K562 (cell line): ENCODE results near the gene KCNJ11. TPM values are rescaled to one million over a fixed set of nuclear protein-coding genes. Genes with fewer than 3 reads are reported as not detected.

Experiments used
- ATAC-seq: fragments of 200-7000 bp; cut with Tn5 transposase; 3 replicates; pipeline ENCODE4 v1.9.1; 2020; ENCODE audit warnings: moderate library complexity
- BruUV-seq: library from RNA; stranded (reverse); fragments of 400-500 nt; replicated peaks from 2 replicates; lab custom pipeline; 2021; lab: Mats Ljungman, UMichigan
- CTCF ChIA-PET: fragments of 300-600 bp; formaldehyde crosslinking; extraction: SDS; loops from one replicate; lab custom pipeline; 2021; ENCODE audit warnings: low intra/inter-chr PET ratio; lab: Yijun Ruan, JAX
- POLR2A ChIA-PET: fragments of 300-600, 350-650 bp; sonication (Branson Sonifier 250); formaldehyde crosslinking; extraction: SDS; loops from one replicate; lab custom pipeline; 2021; ENCODE audit warnings: antibody characterized with exemption, inconsistent platforms; lab: Yijun Ruan, JAX
- DNase-seq, 4 experiments: peaks; one replicate each; pipeline versions ENCODE4 v3.0.0 to v3.0.0-alpha.2; 2011 to 2018; ENCODE audit warnings: low spot score in 3 of 4, mixed read lengths in 3 of 4; ENCODE audit errors: extremely low read depth in 1 of 4
- FAIRE-seq: peaks from 2 replicates; lab custom pipeline; 2011; peaks lifted over from hg19 to GRCh38; lab: Jason Lieb, UNC
- H2AFZ ChIP-seq: 2 replicates; pipeline ENCODE4 v1.6.0; 2011; ENCODE audit warnings: low read depth, low read length, control low read depth, inconsistent platforms
- H3K27ac ChIP-seq: fragments of 200-600 bp; 3 replicates; pipeline ENCODE4 v1.8.0; 2011; ENCODE audit warnings: low read depth, mild to moderate bottlenecking, control low read depth, inconsistent platforms, low read length, moderate library complexity, mixed read lengths; ENCODE audit errors: extremely low read depth
- H3K27me3 ChIP-seq, 2 experiments: fragments of 300-600 bp in 1 of 2; 2 replicates in 1 of 2; 3 replicates in 1 of 2; pipeline versions ENCODE4 v1.6.0 to v1.8.0; 2011; ENCODE audit warnings: inconsistent platforms in 2 of 2, low read length in 2 of 2, mild to moderate bottlenecking in 1 of 2, mixed read lengths in 1 of 2, moderate library complexity in 1 of 2; ENCODE audit not compliant: control insufficient read depth in 2 of 2, insufficient read depth in 2 of 2
- H3K36me3 ChIP-seq: fragments of 300-600 bp; 3 replicates; pipeline ENCODE4 v1.8.0; 2011; ENCODE audit warnings: mild to moderate bottlenecking, low read length, inconsistent platforms; ENCODE audit not compliant: control insufficient read depth, insufficient read depth
- H3K4me1 ChIP-seq, 2 experiments: fragments of 200-600 bp in 1 of 2; replicated peaks in 1 of 2; 2 replicates in 1 of 2; 3 replicates in 1 of 2; pipeline versions ENCODE4 v1.5.1 to v1.8.0; 2011; ENCODE audit warnings: inconsistent platforms in 2 of 2, low read length in 2 of 2, mild to moderate bottlenecking in 1 of 2, mixed read lengths in 1 of 2, moderate library complexity in 1 of 2; ENCODE audit not compliant: control insufficient read depth in 2 of 2, insufficient read depth in 2 of 2
- H3K4me2 ChIP-seq: 2 replicates; pipeline ENCODE4 v1.6.1; 2011; ENCODE audit warnings: low read length, control low read depth, inconsistent platforms, mixed read lengths; ENCODE audit not compliant: insufficient read depth
- H3K4me3 ChIP-seq: fragments of 200-600 bp; sonication (generic), shearing (Covaris generic); 2 replicates; pipeline ENCODE4 v1.5.1; 2016; ENCODE audit warnings: control low read depth, inconsistent platforms
- H3K79me2 ChIP-seq: fragments of 200-600 bp; 3 replicates; pipeline ENCODE4 v1.8.0; 2011; ENCODE audit warnings: low read length, inconsistent platforms; ENCODE audit not compliant: control insufficient read depth, insufficient read depth
- H3K9ac ChIP-seq, 2 experiments: 2 replicates each; pipeline versions ENCODE4 v1.6.0 to v1.6.1; 2011; ENCODE audit warnings: low read depth in 2 of 2, low read length in 2 of 2, control low read depth in 1 of 2, inconsistent platforms in 1 of 2, mild to moderate bottlenecking in 1 of 2, mixed read lengths in 1 of 2; ENCODE audit not compliant: insufficient read depth in 1 of 2
- H3K9me1 ChIP-seq: one replicate; pipeline ENCODE4 v1.6.0; 2011; ENCODE audit warnings: inconsistent platforms, mild to moderate bottlenecking, low read length, moderate library complexity; ENCODE audit not compliant: control insufficient read depth, insufficient read depth
- H3K9me3 ChIP-seq: replicated peaks from 2 replicates; pipeline ENCODE4 v1.5.1; 2011; ENCODE audit warnings: low read depth, low read length, inconsistent platforms; ENCODE audit not compliant: control insufficient read depth, insufficient read depth
- H4K20me1 ChIP-seq: replicated peaks from 2 replicates; pipeline ENCODE4 v1.6.1; 2011; ENCODE audit warnings: low read length, inconsistent platforms, mixed read lengths; ENCODE audit not compliant: control insufficient read depth, insufficient read depth
- CCAR2 ChIP-seq: fragments of 200-400 bp; formaldehyde crosslinking; IDR thresholded peaks from 2 replicates; pipeline ENCODE4 v1.6.1; 2017; ENCODE audit warnings: mild to moderate bottlenecking, low read depth, low read length
- CSDE1 ChIP-seq, 2 experiments: fragments of 450-650 bp; IDR thresholded peaks; 2 replicates each; pipeline ENCODE4 v1.6.1; 2016; ENCODE audit warnings: mild to moderate bottlenecking in 1 of 2
- E2F5 ChIP-seq: sonication (generic); formaldehyde crosslinking; IDR thresholded peaks from 2 replicates; pipeline ENCODE4 v1.8.0; 2022; ENCODE audit warnings: mild to moderate bottlenecking, missing genetic modification reagents
- FOXK2 ChIP-seq, 2 experiments: fragments of 450-650 bp; IDR thresholded peaks in 1 of 2; conservative IDR thresholded peaks in 1 of 2; 2 replicates each; pipeline ENCODE4 v1.6.1; 2016; ENCODE audit warnings: low read depth in 2 of 2, mild to moderate bottlenecking in 1 of 2
- HDAC2 ChIP-seq: fragments of 450-650 bp; IDR thresholded peaks from 2 replicates; pipeline ENCODE4 v1.6.1; 2016; ENCODE audit warnings: mild to moderate bottlenecking
- IRF2 ChIP-seq: sonication (generic); formaldehyde crosslinking; IDR thresholded peaks from 2 replicates; pipeline ENCODE4 v1.8.1; 2022; ENCODE audit warnings: mild to moderate bottlenecking, missing genetic modification reagents
- MAFK ChIP-seq: IDR thresholded peaks from 2 replicates; pipeline ENCODE4 v1.6.1; 2011; ENCODE audit warnings: low read length, improper control_type of control experiment
- MECOM ChIP-seq: fragments of 250-450 bp; sonication (Bioruptor Pico); IDR thresholded peaks from 2 replicates; pipeline ENCODE4 v1.8.0; 2022; ENCODE audit warnings: inconsistent platforms
- OTX1 ChIP-seq: fragments of 450-650 bp; formaldehyde crosslinking; IDR thresholded peaks from 2 replicates; pipeline ENCODE4 v1.4.0; 2022; ENCODE audit warnings: mild to moderate bottlenecking
- RBM15 ChIP-seq: fragments of 200-400 bp; formaldehyde crosslinking; IDR thresholded peaks from 2 replicates; pipeline ENCODE4 v1.6.1; 2018; ENCODE audit warnings: mild to moderate bottlenecking, low read length, moderate library complexity; ENCODE audit not compliant: insufficient read depth
- SNAPC5 ChIP-seq: fragments of 250-450 bp; sonication (Bioruptor Pico); IDR thresholded peaks from 2 replicates; pipeline ENCODE4 v1.8.0; 2021; ENCODE audit warnings: moderate library complexity, mild to moderate bottlenecking, inconsistent platforms
- YY1 ChIP-seq, 3 experiments: IDR thresholded peaks; 2 replicates each; pipeline ENCODE4 v1.6.1; 2011; ENCODE audit warnings: low read length in 2 of 3, mild to moderate bottlenecking in 2 of 3, moderate library complexity in 2 of 3, borderline replicate concordance in 1 of 3, control low read depth in 1 of 3, low read depth in 1 of 3; ENCODE audit not compliant: insufficient read depth in 3 of 3, insufficient replicate concordance in 2 of 3, control insufficient read depth in 1 of 3, insufficient read length in 1 of 3; ENCODE audit errors: extremely low read depth in 1 of 3
- ZC3H8 ChIP-seq: fragments of 450-650 bp; IDR thresholded peaks from 2 replicates; pipeline ENCODE4 v1.6.1; 2017
- ZNF121 ChIP-seq: sonication (generic); formaldehyde crosslinking; conservative IDR thresholded peaks from 2 replicates; pipeline ENCODE4 v1.8.0; 2022; ENCODE audit warnings: missing genetic modification reagents
- ZNF277 ChIP-seq: fragments of 250-450 bp; sonication (Bioruptor Pico); IDR thresholded peaks from 2 replicates; pipeline ENCODE4 v1.8.0; 2022; ENCODE audit warnings: inconsistent platforms, mild to moderate bottlenecking, moderate library complexity, borderline replicate concordance
- ZNF384 ChIP-seq: IDR thresholded peaks from 2 replicates; pipeline ENCODE4 v1.6.1; 2012; ENCODE audit warnings: low read depth, low read length, improper control_type of control experiment
- WGBS: fragments of 100-300 bp; shearing (Covaris generic); methylation state at CpG from one replicate; pipeline ENCODE4 v1.1.6; 2016; ENCODE audit warnings: low coverage, mixed read lengths; ENCODE audit not compliant: insufficient coverage; ENCODE audit errors: missing lambda C conversion rate; 5-methylcytosine and 5-hydroxymethylcytosine counted together
- in situ Hi-C: fragments of 300-500 bp; cut with MboI; formaldehyde crosslinking; loops from 4 replicates; pipeline ENCODE4 v1.15.0; 2018; ENCODE audit warnings: inconsistent platforms, mixed read lengths
- intact Hi-C: fragments of 100-400 bp; cut with micrococcal nuclease; formaldehyde crosslinking; loops from 2 replicates; pipeline ENCODE4 v1.14.2; 2022
- polyA plus RNA-seq, 8 experiments: library from polyadenylated mRNA; depleted of rRNA in 4 of 8; stranded (reverse) in 5 of 8; unstranded in 3 of 8; fragments of >200 nt; fragmentation: Nextera tagmentation in 2 of 8; fragmentation: Illumina TruSeq in 1 of 8; extraction: Ambion mirVana in 2 of 8; extraction: Trizol in 1 of 8; gene quantifications; 2 replicates each; pipeline versions ENCODE4 v1.2.1 to v1.2.3, GENCODE V29; 2011 to 2014; ENCODE audit warnings: inconsistent platforms in 1 of 8, missing spikeins in 1 of 8
- total RNA-seq, 7 experiments: library from RNA; depleted of rRNA in 6 of 7; stranded (reverse); fragments of >200 nt in 6 of 7; fragmentation: Illumina TruSeq in 2 of 7; extraction: Trizol in 2 of 7; gene quantifications; 2 replicates each; pipeline versions ENCODE4 v1.2.1 to v1.2.3, GENCODE V29; 2011 to 2021; ENCODE audit warnings: low replicate concordance in 1 of 7

The KCNJ11 gene
- total and polyA plus RNA-seq, 9 of the 15 experiments (the other 6 are each of a cell fraction or from before 2014, with no cell fraction given) = 0.54 to 3.7 (median 0.86) TPM; not detected in 2

- ChIA-PET CTCF (no interaction called here), POLR2A (no interaction called here)
- H3K27me3 ChIP-seq = peaks cover 14 to 66% of the 10 kb centered on the region in 2 experiments; a peak in 4 of 5 replicates
- H3K4me2 ChIP-seq = no peak overlapping the region
- no peak overlapping the region for H3K9ac ChIP-seq
- H3K9me3 ChIP-seq = no peaks in the 10 kb centered on the region
- in situ Hi-C loops (no loop called here), intact Hi-C loops (no loop called here)
- 0% methylated on average over 2 of the region's 2 CpGs for WGBS
- FAIRE-seq (no peak), ATAC-seq (no peak), DNase-seq (no peak)
- H4K20me1 ChIP-seq = no peaks in the 10 kb centered on the region
- no peaks in the 10 kb centered on the region for H3K4me1 ChIP-seq
- no TSS peak for BruUV-seq
- no peaks in the 10 kb centered on the region for H3K79me2 ChIP-seq
- H3K36me3 ChIP-seq = no peaks in the 10 kb centered on the region
- TF ChIP-seq HDAC2 (no peak), FOXK2 (conservative IDR thresholded peaks at IDR 0.05 in 1 of 2, IDR thresholded peaks at IDR 0.05 in 1 of 2; ENCODE audit: low read depth in 2 of 2) (no peak), CSDE1 (IDR thresholded peaks at IDR 0.05) (no peak), MAFK (no peak), ZNF384 (no peak), SNAPC5 (no peak), IRF2 (CRISPR knock-in tag) (no peak), E2F5 (CRISPR knock-in tag) (no peak), ZNF277 (no peak), CCAR2 (no peak), MECOM (no peak), ZNF121 (CRISPR knock-in tag) (no peak), RBM15 (no peak), YY1 (IDR thresholded peaks at IDR 0.05; ENCODE audit: borderline replicate concordance in 1 of 3, control insufficient read depth in 1 of 3, extremely low read depth in 1 of 3, insufficient read depth in 3 of 3, insufficient read length in 1 of 3, insufficient replicate concordance in 2 of 3, low read depth in 1 of 3, low read length in 2 of 3) (no peak), OTX1 (CRISPR knock-in tag) (no peak), ZC3H8 (no peak)
- no peak overlapping the region for H2AFZ ChIP-seq
- H3K27ac ChIP-seq = no peak overlapping the region
- no peak overlapping the region for H3K4me3 ChIP-seq
- H3K9me1 ChIP-seq = no peaks in the 10 kb centered on the region
Measured at GRCh38 chr11:17416492-17416891, 28.0 kb upstream of the KCNJ11 start.
